H9 (cell line): ENCODE measurements around the gene OR52B4. TPM values are rescaled to one million over a fixed set of nuclear protein-coding genes. Genes with fewer than 3 reads are reported as not detected.

Source experiments
- DNase-seq: peaks from one replicate; pipeline ENCODE4 v3.0.0-alpha.2; 2017
- H2AFZ ChIP-seq: one replicate; pipeline ENCODE4 v1.6.1; 2013; ENCODE audit warnings: mild to moderate bottlenecking, low read length, control low read depth, moderate library complexity
- H2AK5ac ChIP-seq: 2 replicates; pipeline ENCODE4 v1.6.1; 2013; ENCODE audit warnings: low read length, control low read depth, mixed read lengths; ENCODE audit not compliant: insufficient read length
- H2BK120ac ChIP-seq: one replicate; pipeline ENCODE4 v1.6.1; 2013; ENCODE audit warnings: low read depth, mild to moderate bottlenecking, low read length, control low read depth, inconsistent platforms; ENCODE audit not compliant: poor library complexity, severe bottlenecking
- H2BK12ac ChIP-seq: 2 replicates; pipeline ENCODE4 v1.6.1; 2013; ENCODE audit warnings: low read length, control low read depth, mixed read lengths, low read depth; ENCODE audit not compliant: insufficient read length
- H2BK15ac ChIP-seq: 2 replicates; pipeline ENCODE4 v1.6.1; 2013; ENCODE audit warnings: low read depth, low read length, control low read depth
- H2BK20ac ChIP-seq: one replicate; pipeline ENCODE4 v1.6.1; 2013; ENCODE audit warnings: low read depth, mild to moderate bottlenecking, low read length, control low read depth, inconsistent platforms; ENCODE audit not compliant: poor library complexity, severe bottlenecking
- H2BK5ac ChIP-seq: 2 replicates; pipeline ENCODE4 v1.6.1; 2013; ENCODE audit warnings: low read length, control low read depth, mixed read lengths; ENCODE audit not compliant: insufficient read length
- H3K14ac ChIP-seq: 2 replicates; pipeline ENCODE4 v1.6.1; 2013; ENCODE audit warnings: low read length, control low read depth; ENCODE audit not compliant: insufficient read depth
- H3K18ac ChIP-seq: 2 replicates; pipeline ENCODE4 v1.6.1; 2013; ENCODE audit warnings: low read depth, mild to moderate bottlenecking, mixed read lengths, low read length, control low read depth; ENCODE audit not compliant: insufficient read length
- H3K23ac ChIP-seq: 2 replicates; pipeline ENCODE4 v1.6.1; 2013; ENCODE audit warnings: low read length, control low read depth, mixed read lengths, low read depth; ENCODE audit not compliant: insufficient read length
- H3K23me2 ChIP-seq: 2 replicates; pipeline ENCODE4 v1.6.1; 2013; ENCODE audit warnings: low read depth, mild to moderate bottlenecking, mixed read lengths, low read length, control low read depth; ENCODE audit not compliant: insufficient read length, poor library complexity, severe bottlenecking
- H3K27ac ChIP-seq: 2 replicates; pipeline ENCODE4 v1.5.1; 2013; ENCODE audit warnings: low read length, control low read depth, mixed read lengths, low read depth; ENCODE audit not compliant: insufficient read length
- H3K27me3 ChIP-seq: 2 replicates; pipeline ENCODE4 v1.6.1; 2013; ENCODE audit warnings: low read length, control low read depth, inconsistent platforms; ENCODE audit not compliant: insufficient read depth
- H3K4ac ChIP-seq: 2 replicates; pipeline ENCODE4 v1.6.1; 2013; ENCODE audit warnings: low read depth, mild to moderate bottlenecking, control low read depth, inconsistent platforms, low read length, moderate library complexity
- H3K4me1 ChIP-seq: 2 replicates; pipeline ENCODE4 v1.6.1; 2013; ENCODE audit warnings: low read length, control low read depth, inconsistent platforms; ENCODE audit not compliant: insufficient read depth
- H3K4me2 ChIP-seq: 2 replicates; pipeline ENCODE4 v1.6.1; 2013; ENCODE audit warnings: low read length, control low read depth, mixed read lengths; ENCODE audit not compliant: insufficient read length, insufficient read depth
- H3K56ac ChIP-seq: 2 replicates; pipeline ENCODE4 v1.6.1; 2013; ENCODE audit warnings: low read depth, mild to moderate bottlenecking, mixed read lengths, low read length, control low read depth; ENCODE audit not compliant: insufficient read length
- H3K79me1 ChIP-seq: 2 replicates; pipeline ENCODE4 v1.6.1; 2013; ENCODE audit warnings: low read depth, mild to moderate bottlenecking, moderate library complexity, low read length, control low read depth, inconsistent platforms; ENCODE audit not compliant: insufficient read depth, poor library complexity, severe bottlenecking
- H3K79me2 ChIP-seq: 2 replicates; pipeline ENCODE4 v1.6.1; 2013; ENCODE audit warnings: low read length, control low read depth, inconsistent platforms; ENCODE audit not compliant: insufficient read depth
- H3K9ac ChIP-seq: 2 replicates; pipeline ENCODE4 v1.6.1; 2013; ENCODE audit warnings: low read length, control low read depth, mixed read lengths; ENCODE audit not compliant: insufficient read length; ENCODE audit errors: extremely low read depth
- H3K9me3 ChIP-seq: one replicate; pipeline ENCODE4 v1.6.1; 2013; ENCODE audit warnings: low read depth, low read length, inconsistent platforms; ENCODE audit not compliant: control insufficient read depth
- H3T11ph ChIP-seq: one replicate; pipeline ENCODE4 v1.6.1; 2013; ENCODE audit warnings: mild to moderate bottlenecking, low read length, control low read depth, inconsistent platforms
- H4K20me1 ChIP-seq: one replicate; pipeline ENCODE4 v1.6.1; 2013; ENCODE audit not compliant: control insufficient read depth, insufficient read length, insufficient read depth
- H4K5ac ChIP-seq: 2 replicates; pipeline ENCODE4 v1.6.1; 2013; ENCODE audit warnings: low read depth, mild to moderate bottlenecking, mixed read lengths, low read length, control low read depth; ENCODE audit not compliant: insufficient read length
- H4K8ac ChIP-seq: replicated peaks from 2 replicates; pipeline ENCODE4 v1.6.1; 2013; ENCODE audit warnings: low read length, control low read depth, mixed read lengths, low read depth; ENCODE audit not compliant: insufficient read length
- H4K91ac ChIP-seq: 2 replicates; pipeline ENCODE4 v1.6.1; 2013; ENCODE audit warnings: low read depth, mild to moderate bottlenecking, moderate library complexity, mixed read lengths, low read length, control low read depth; ENCODE audit not compliant: insufficient read length
- H3K27ac Mint-ChIP-seq, 3 experiments: 2 replicates in 2 of 3; 3 replicates in 1 of 3; pipeline ENCODE4 v1.8.0; 2020 to 2021; ENCODE audit warnings: mixed read lengths in 3 of 3, mild to moderate bottlenecking in 1 of 3, moderate library complexity in 1 of 3
- H3K27me3 Mint-ChIP-seq: 2 replicates; pipeline ENCODE4 v1.8.0; 2021; ENCODE audit warnings: low read depth, mild to moderate bottlenecking, moderate library complexity, mixed read lengths
- H3K36me3 Mint-ChIP-seq, 3 experiments: 2 replicates in 2 of 3; 3 replicates in 1 of 3; pipeline ENCODE4 v1.8.0; 2020 to 2021; ENCODE audit warnings: low read depth in 3 of 3, mixed read lengths in 3 of 3; ENCODE audit not compliant: insufficient read depth in 1 of 3
- H3K4me1 Mint-ChIP-seq, 2 experiments: 2 replicates each; pipeline ENCODE4 v1.8.0; 2020; ENCODE audit warnings: mixed read lengths in 2 of 2
- H3K4me3 Mint-ChIP-seq, 2 experiments: 2 replicates in 1 of 2; 3 replicates in 1 of 2; pipeline ENCODE4 v1.8.0; 2020 to 2021; ENCODE audit warnings: mild to moderate bottlenecking in 2 of 2, mixed read lengths in 2 of 2, moderate library complexity in 1 of 2
- H3K9me3 Mint-ChIP-seq, 2 experiments: 2 replicates in 1 of 2; 3 replicates in 1 of 2; pipeline ENCODE4 v1.8.0; 2020; ENCODE audit warnings: mild to moderate bottlenecking in 2 of 2, mixed read lengths in 2 of 2, moderate library complexity in 1 of 2
- WGBS: extraction: QIAGEN DNeasy Blood & Tissue Kit; methylation state at CpG from one replicate; pipeline ENCODE4 v1.1.7; 2013; ENCODE audit warnings: missing lambda C conversion rate, low lambda C conversion rate, mixed read lengths; ENCODE audit not compliant: insufficient read length; ENCODE audit errors: extremely low coverage; 5-methylcytosine and 5-hydroxymethylcytosine counted together
- total RNA-seq: library from RNA; stranded (reverse); gene quantifications from 2 replicates; pipeline ENCODE4 v1.2.1, GENCODE V29; 2021
- TF ChIP-seq, protein P1 (sequence below): fragments of 200-600 bp; sonication (generic); conservative IDR thresholded peaks from 3 replicates; pipeline ENCODE4 v1.8.0; 2021; ENCODE audit warnings: antibody characterized with exemption, mild to moderate bottlenecking

OR52B4 gene
- total RNA-seq, 1 experiment from 2014 or later: not detected

DNA sequence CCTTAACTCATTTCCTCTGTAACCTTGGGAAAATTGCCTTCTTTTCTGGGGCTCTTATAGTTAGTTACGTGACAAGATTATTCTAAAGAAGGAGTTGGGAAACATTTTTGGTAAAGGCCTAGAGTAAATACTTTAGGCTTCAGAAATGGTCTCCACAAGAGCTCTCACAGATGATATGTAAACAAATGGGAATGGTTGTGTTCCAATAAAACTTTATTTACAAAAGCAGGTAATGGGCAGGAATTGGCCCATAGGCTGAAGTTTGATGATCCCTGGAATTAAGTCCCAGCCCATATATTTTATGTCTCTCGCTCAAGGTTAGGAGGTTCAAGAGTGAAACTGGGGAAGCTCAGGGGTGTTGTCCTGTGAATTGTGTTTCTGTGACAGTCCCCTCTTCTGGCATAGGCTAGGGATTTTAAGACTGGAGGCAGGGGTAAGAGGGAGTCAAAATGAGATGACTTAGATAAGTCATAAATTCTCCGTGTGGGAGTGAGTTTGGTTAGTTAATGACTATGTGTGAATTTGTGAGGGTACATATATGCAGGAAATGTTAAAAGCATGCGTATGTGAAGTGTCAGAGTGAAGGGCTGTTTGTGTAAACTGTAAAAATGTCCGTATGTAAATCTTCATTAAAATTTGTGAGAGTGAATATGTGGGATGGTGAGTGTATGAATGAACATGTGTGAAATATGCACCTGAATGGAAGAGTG lies 7.4 kb upstream of the OR52B4 start:
- H4K20me1 ChIP-seq: no peaks in the 10 kb centered on the region
- H3K9me3 ChIP-seq: no peaks in the 10 kb centered on the region
- H3K23me2 ChIP-seq: no peaks in the 10 kb centered on the region
- H2AK5ac ChIP-seq: no peak overlapping the region
- H3K14ac ChIP-seq: no peak overlapping the region
- Mint-ChIP-seq H3K27ac (no peak overlapping the region), H3K4me1 (no peaks in the 10 kb centered on the region), H3K4me3 (no peak overlapping the region), H3K27me3 (no peaks in the 10 kb centered on the region), H3K9me3 (no peaks in the 10 kb centered on the region), H3K36me3 (no peaks in the 10 kb centered on the region)
- no peak overlapping the region for H3K27ac ChIP-seq
- no peaks in the 10 kb centered on the region for H3K27me3 ChIP-seq
- no peak overlapping the region for H3T11ph ChIP-seq
- H2BK120ac ChIP-seq: no peak overlapping the region
- H2BK15ac ChIP-seq: no peak overlapping the region
- H3K79me2 ChIP-seq: no peaks in the 10 kb centered on the region
- DNase-seq: no peak
- H2BK12ac ChIP-seq: no peak overlapping the region
- H3K23ac ChIP-seq: no peak overlapping the region
- H2BK5ac ChIP-seq: no peak overlapping the region
- H3K4me1 ChIP-seq: no peaks in the 10 kb centered on the region
- no peaks in the 10 kb centered on the region for H3K79me1 ChIP-seq
- no peak overlapping the region for H3K18ac ChIP-seq
- H4K5ac ChIP-seq: no peak overlapping the region
- H2AFZ ChIP-seq: no peak overlapping the region
- no peak overlapping the region for H4K8ac ChIP-seq
- no peak overlapping the region for H3K56ac ChIP-seq
- H4K91ac ChIP-seq: no peak overlapping the region
- TF ChIP-seq, protein P1, sequence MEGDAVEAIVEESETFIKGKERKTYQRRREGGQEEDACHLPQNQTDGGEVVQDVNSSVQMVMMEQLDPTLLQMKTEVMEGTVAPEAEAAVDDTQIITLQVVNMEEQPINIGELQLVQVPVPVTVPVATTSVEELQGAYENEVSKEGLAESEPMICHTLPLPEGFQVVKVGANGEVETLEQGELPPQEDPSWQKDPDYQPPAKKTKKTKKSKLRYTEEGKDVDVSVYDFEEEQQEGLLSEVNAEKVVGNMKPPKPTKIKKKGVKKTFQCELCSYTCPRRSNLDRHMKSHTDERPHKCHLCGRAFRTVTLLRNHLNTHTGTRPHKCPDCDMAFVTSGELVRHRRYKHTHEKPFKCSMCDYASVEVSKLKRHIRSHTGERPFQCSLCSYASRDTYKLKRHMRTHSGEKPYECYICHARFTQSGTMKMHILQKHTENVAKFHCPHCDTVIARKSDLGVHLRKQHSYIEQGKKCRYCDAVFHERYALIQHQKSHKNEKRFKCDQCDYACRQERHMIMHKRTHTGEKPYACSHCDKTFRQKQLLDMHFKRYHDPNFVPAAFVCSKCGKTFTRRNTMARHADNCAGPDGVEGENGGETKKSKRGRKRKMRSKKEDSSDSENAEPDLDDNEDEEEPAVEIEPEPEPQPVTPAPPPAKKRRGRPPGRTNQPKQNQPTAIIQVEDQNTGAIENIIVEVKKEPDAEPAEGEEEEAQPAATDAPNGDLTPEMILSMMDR: no peak
- H3K4ac ChIP-seq: no peak overlapping the region
- H3K4me2 ChIP-seq: no peak overlapping the region
- no peak overlapping the region for H3K9ac ChIP-seq
- no peak overlapping the region for H2BK20ac ChIP-seq
- WGBS: no CpG with 5 or more reads among the region's 5 CpGs
